ENCODE measurements around the gene TSPAN17.
"Not testable (repeated sequence)": the region's sequence is repeated elsewhere in the genome, so short reads cannot be mapped to it uniquely, and the experiment has no call there.

Gene TSPAN17

DNA sequence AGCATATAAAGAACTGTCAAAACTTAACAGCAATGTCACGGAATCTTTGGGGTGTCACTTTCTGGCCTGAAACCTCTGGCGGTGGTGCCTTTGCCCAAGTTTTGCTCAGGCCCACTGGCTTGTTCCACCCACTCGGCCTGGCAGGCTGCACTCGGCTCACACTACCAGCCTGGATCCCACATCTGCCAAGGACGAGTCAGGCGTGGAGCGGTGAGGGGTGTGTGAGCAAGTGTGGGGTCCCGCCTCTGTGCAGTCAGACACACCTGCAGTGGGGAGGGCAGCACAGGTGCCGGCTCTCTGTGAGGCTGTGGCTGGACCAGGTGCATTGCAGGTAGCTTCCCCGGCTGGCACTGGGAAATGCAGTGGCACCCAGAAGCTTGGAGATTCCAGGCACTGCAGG, 40.0 kb downstream of the TSPAN17 start:
- no peak for DNase-seq

DNA sequence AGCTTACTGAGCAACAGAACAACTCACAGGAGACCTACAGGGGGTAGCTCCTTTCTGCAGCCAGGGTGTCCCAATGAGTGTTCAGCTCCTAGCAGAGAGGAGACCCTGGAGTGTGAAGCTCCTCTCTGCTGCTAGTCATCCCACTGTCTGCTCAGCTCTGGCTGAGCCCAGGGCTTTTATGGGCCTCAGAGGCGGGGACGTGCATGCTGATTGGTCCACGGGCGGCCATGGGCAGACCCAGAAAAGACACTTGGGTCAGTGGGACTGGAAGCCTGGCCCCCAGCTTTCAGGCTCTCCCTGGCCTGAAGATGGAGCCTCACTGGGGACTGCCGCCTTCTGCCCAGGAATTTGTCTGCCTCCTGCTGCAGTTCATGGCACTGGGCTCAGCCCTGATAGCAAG, 40.6 kb downstream of the TSPAN17 start:
- no peak for DNase-seq

DNA sequence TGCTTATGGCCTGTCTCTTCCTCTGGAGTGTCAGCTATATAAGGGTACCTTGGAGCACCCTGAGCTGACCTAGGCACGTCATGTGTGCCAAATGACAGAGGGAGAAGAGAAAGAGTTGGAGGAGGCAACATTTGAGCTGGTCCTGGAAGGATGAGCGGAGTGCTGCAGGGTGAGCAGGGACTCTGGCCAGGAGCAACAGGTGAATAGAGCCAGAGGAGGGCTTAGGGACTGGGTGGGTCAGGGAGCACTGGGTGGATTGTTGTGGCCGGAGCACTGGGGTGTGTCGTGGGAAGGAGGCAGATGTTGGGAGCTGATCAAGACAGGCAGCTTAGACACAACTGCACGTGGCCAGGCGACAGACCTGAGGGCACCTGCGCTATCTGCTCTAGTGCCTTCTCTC, 43.6 kb downstream of the TSPAN17 start:
- no peak for DNase-seq

DNA sequence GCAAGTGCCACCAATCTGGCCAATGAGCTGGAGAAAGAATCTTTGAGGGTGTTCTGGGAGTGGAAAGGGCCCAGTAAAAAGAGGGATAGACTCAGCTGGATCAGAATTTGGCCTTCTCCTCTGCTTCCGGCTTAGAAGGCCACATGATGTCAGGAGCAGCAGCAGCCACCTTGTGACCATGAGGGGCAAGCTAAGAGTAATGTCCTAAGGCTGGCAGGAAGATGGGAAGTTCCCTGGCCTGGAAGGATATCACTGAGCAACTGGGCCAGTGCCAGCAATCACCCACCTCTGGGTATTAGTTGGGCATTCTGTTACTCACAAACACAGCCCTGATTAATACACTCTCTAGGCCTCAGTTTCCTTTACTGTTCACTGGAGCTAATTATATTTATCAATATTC, 44.2 kb downstream of the TSPAN17 start:
- no peak for DNase-seq

DNA sequence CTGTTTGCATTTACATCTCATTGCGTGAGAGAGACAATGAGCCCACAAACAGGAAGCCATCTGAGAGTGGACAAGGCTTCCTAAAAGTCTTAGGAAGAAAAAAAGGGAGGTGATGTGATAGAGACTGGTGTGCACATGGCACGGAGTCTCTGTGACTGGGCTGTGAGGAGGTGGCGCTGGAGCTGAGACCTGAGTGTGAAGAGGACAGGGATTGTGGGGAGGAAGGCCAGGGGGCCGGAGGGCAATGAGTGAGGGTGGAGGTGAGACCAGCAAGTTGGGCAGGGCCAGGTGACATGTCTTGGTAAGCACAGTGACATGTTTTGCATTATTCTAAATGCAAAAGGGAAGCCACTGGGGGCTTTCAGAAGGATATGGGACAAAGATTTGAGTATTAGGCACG, 45.0 kb downstream of the TSPAN17 start:
- DNase-seq: no peak

DNA sequence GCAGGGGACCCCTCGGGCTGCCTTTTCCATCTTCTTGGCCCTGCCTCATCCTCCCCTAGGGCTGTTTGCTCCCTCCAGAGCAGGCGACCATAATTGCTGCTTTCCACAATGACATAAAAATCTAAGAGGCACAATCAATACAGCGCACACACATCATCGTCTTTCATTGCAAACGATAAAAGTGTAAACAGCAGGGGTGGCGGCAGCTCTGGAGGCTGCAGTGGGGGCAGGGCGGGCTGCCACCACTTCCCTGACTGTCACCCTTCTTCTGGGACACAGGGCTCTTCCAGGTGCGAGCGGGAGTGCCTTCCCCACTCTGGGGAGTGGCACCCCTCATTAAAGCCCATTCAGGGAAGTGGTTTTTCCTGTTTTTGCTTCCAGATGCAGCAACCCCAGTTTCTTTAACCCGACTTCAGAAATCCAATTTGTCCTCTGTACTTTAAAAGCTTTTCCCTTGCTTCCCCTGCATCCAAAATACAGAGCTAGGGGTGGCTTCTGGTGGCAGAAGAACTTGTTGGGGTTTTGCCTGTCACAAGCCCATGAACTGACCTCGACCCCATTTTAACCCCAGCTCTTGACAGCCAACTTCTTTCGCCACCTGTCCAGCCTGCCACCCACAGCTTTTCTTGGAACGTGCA, 45.7 kb downstream of the TSPAN17 start:
- no peak for DNase-seq

DNA sequence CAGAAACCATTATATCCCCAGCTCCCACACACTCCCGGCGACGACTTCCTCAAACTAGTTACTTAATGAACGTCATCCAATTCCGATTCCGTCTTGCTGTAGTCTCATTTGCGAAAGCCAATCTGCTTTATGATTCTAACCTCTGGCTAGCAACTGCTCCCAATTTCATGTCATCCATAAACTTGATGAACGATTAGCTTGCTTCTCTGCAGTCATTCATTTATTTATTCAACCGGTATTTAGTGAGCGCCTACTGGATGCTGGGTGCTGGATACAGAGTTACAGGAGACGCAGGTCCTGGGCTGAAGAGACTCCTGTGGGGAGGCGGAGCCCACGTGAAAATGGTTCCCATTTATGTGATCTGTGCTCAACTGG, 46.2 kb downstream of the TSPAN17 start:
- DNase-seq: no peak

DNA sequence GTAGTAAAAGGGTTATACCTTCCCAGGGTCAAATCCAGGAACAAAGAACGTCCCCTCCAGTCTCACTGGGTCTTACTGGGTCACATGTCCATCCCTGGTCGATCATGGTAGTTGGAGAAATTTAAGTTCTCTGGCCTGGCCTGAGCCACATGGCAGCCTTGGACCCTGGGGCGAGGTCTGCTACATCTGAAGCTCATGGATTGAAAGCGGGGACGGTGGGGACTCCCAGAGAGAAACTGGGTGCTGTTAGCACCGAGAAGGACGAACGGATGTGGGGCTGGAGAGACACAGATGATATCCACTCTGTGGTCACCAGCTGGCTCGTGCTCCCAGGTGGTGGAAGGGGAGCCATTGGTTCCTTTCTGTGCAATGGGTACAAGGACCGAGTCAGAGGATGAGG, 46.9 kb downstream of the TSPAN17 start:
- no peak for DNase-seq

DNA sequence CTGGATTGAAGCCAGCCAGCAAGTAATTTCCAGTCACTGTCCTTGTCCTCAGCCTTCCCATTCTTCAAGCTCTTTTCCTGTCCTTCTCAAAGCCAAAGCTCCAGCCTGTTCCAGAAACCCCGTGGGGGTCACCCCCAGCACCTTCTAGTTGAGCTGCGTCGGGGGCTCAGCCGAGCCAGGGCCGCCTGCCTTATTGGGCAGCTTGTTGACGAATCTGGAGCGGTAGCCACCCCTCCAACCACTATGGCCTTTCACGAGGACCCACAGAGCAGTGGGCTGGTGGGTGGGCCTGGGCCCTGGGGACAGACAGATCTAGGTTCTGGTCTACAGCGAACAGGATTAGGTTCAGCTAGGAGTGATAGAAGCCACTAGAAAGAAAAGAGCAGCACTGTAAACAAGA, 47.3 kb downstream of the TSPAN17 start:
- no peak for DNase-seq

DNA sequence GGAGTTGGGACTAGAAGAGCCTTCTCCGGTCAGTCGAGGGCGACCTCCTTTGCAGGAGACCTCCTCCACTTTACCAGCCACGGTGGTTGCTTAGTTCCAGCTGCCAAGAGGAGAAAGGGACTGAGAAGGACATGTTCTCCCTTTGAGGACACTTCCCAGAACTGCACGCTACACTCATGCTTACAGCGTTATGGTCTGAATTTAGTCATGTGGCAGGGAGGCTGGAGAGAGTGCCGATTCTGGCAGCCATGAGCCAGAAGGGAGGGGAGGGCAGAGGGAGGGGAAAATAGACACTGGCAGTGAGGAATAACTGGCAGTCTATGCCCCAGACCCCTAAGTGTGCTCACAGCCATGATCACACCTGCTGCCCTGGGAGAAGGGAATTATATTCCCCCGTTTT, 47.8 kb downstream of the TSPAN17 start:
- no peak for DNase-seq

DNA sequence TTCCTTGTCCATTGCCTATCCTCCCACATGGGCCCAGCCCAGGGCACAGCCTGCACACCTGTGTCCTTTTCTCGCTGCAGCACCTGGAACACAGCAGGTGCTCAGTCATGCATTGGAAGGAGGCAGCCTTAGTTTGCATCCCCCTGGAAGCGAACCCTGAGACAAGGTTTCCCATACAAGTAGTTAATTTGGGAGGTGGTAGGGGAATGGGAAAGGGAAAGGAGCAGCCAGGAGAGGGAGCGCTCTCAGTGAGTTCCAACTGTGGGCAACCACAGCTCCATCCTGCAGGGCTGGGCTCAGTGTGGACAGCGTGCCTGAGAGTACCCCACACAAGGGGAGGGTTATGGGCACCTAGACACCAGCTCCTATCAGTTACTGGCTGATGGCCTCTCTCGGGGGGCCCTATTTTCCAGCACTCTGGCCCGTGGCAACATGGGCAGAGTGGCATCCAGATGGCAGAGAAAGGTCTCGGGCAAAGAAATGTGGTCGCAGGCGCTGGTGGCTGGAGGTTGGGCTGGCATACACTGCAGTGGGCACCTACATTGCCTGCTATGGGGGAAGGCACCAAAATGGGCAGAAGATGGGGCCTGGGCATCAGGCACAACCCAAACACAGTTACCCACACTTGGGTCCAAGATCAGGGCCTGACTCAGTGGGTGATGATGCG, 50.1 kb downstream of the TSPAN17 start:
- no peak for DNase-seq

DNA sequence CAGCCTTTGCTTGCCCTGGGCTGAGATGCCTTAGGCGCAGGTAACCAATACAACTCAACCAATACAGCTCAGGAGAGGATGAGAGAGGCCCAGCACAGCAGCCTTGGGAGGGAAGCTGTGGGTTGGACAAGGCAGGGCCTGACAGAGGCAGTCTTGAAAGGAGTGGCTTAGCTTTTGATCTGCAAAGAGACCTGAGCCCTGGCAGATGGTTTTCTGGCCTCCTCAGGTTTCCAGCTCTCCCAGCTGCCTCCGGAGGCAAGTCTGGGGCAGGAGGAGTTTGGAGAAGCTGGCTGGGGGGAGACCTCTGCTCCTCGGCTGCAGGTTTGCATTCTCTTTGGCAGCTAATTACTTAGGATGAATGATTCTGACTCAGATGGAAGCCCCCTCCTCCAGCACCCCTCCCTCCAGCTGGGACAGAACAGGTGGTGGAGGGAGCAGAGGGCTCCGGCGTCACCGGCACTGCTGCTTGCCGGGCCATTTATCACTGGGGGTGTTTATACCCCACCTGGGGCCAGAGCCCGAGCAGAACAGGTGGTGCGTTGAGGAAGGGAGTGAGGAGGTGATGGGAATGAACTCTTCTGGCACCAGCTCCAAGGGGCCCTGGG, 50.8 kb downstream of the TSPAN17 start:
- no peak for DNase-seq

DNA sequence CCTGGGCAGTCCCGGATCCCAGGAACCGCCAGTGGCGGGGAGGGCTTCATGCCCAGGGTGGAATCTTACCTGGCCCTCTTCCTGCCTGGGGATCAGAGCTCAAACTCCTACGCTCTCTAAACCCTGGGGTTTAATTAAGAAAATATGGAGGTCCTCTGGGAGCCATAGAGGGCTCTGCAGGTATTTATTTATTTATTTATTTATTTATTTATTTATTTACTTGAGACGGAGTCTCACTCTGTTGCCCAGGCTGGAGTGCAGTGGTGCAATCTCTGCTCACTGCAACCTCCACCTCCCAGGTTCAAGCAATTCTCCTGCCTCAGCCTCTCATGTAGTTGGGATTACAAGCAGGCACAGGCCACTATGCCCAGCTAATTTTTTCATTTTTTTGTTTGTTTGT, 52.2 kb downstream of the TSPAN17 start:
- not testable (repeated sequence) for DNase-seq

DNA sequence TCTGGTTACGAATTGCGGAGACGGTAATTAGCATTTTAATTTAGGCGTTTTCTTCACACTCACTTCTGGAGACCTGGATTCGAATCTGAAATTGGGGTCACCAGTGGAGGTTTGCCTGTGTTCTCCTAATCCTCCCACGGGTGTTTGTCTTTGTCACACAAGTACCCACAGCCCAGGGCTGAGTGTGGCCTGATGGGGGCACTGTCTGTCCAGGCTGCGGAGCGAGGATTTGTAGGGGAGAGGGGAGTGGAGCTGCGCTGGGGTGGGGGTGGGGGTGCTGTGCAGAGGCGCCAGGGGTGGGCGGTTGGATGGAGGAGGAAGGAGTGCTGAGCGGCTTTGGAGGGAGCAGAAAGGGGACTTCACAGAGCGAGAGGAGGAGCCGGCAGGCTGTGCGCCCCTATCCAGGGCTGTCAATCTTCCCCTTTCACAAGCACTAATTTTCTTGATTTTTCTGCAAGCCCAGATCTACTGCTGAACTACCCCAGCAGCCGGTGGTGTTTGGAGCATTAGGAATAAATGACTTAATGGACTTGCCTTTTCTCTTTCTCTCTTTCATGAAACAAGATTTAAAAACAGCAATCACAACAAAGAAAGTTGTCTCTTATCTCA, 53.1 kb downstream of the TSPAN17 start:
- DNase-seq: peak in 1 of 2 experiments; percentile 14

DNA sequence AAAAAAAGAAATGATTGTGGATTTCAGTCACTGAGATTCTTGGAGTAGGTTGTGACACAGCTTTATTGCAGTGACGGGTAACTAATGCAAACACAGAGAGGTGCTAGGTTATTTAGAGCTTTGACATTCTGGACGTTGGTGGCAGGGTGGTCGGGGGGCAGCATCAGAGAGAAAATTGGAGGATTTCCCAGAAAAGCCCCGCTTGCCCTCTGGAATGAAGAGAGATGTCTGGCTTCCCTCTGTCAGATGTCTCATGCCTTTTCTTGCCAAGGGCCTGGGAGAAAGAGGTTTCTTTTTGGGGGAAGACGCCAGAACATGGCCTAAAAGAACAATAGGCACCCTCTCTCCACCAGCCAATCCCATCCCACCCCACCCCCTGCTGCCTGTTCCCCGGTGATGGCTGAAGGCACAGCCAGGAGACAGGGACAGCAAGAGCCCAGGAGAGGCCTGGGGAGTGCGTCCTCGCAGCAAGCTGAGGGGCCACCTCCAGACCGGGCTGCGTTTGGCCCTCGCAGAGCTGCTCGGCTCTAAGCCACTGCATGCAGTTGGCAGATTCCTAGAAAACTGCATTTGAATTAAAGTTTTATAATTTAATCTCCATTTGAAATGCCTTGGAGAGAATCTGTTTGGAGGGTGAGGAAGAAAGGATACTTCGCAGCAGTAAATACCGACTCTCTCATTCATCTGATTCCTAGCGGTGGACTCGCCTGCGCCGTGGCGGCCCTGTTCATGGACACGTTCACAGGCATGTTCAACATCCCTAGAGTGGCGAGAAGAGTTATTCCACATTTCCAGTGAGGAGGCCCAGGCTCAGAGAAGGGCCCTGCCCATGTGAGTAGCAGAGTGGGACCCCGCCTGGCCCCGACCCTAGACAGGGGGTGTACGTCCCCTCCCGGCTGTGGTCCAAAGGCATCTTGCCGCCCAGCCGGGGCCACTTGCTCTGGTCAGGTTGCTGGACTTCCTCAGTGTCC, 55.7 kb downstream of the TSPAN17 start:
- no peak for DNase-seq

DNA sequence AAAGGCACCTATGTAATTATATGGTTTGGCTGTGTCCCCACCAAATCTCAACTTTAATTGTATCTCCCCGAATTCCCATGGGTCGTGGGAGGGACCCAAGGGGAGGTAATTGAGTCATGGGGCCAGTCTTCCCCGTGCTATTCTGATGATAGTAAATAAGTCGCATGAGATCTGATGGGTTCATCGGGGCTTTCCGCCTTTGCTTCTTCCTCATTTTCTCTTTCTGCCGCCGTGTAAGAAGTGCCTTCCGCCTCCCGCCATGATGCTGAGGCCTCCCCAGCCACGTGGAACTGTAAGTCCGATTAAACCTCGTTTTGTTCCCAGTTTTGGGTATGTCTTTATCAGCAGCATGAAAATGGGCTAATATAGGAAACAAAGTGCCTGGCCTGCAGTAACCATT, 56.6 kb downstream of the TSPAN17 start:
- no peak for DNase-seq

DNA sequence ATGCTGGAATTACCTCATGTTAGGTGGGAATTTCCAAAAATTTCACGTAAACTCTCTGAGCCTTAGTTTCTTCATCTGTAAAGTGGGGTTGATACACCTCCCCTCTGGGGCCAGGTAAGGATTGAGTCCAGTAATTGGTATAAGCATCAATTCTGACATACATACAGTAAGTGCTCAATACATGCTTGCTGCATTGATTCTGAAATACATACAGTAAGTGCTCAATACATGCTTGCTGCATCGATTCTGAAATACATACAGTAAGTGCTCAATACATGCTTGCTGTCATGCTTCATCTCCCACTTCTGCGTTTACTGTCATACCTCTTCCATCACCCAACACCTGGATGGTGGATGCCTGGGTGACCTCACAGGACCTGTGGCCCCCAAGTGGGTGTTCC, 57.1 kb downstream of the TSPAN17 start:
- DNase-seq: no peak

DNA sequence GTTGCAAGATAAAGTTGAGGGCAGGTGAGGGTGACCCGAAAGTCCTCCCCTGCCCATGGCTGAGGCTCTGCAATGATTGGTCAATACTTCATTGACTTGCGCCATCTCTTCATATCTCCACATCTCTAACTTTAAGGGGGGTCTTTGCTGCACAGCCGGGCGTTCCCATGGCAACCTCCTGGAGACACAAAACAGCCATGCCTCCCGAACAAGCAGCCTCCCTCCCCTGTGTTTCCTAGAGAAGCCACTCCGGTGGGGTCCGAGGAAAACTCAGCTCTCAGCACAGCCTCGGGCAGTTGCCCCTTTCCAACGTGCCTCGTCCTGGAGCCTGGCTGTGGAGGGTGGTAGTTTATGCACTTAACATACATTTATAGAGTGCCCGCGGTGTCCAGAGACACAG, 57.5 kb downstream of the TSPAN17 start:
- no peak for DNase-seq
